ENCODE results near the gene IMPA2.
"Not testable (repeated sequence)": the region's sequence is repeated elsewhere in the genome, so short reads cannot be mapped to it uniquely, and the experiment has no call there.

IMPA2 gene

GRCh38 chr18:12038639-12039539 is 57.6 kb downstream of the IMPA2 start:
- H3K27ac Mint-ChIP-seq: peak overlapping the region; percentile 82
- H3K9me3 Mint-ChIP-seq: no peaks in the 10 kb centered on the region
- peaks cover 17% of the 10 kb centered on the region for H3K27me3 Mint-ChIP-seq
- no peaks in the 10 kb centered on the region for H3K36me3 Mint-ChIP-seq (ENCODE audit: low read depth)
- peaks cover 50% of the 10 kb centered on the region for H3K4me1 Mint-ChIP-seq (ENCODE audit: low read depth)
- intact Hi-C loops (cut with micrococcal nuclease): loop anchor here (1.0 kb wide), 2 partner anchors 102 to 307 kb away; no protein-coding TSS in a partner anchor
- H3K4me3 Mint-ChIP-seq: peak overlapping the region; percentile 85

- intact Hi-C loops (cut with micrococcal nuclease): loop anchor here (1.0 kb wide), 1 partner anchor 307 kb away; no protein-coding TSS in a partner anchor
- H3K9me3 Mint-ChIP-seq; H3K36me3 Mint-ChIP-seq (ENCODE audit: low read depth); H3K27ac Mint-ChIP-seq; H3K4me3 Mint-ChIP-seq: not testable (repeated sequence)
- peaks cover 45% of the 10 kb centered on the region for H3K4me1 Mint-ChIP-seq (ENCODE audit: low read depth)
- H3K27me3 Mint-ChIP-seq: peaks cover 17% of the 10 kb centered on the region
These were observed 58.2 kb downstream of the IMPA2 start for GRCh38 chr18:12039540-12039930.

GRCh38 chr18:12041561-12041960 is 60.3 kb downstream of the IMPA2 start:
- H3K36me3 Mint-ChIP-seq (ENCODE audit: low read depth): no peaks in the 10 kb centered on the region
- H3K27ac Mint-ChIP-seq: peak overlapping the region; percentile 39
- H3K4me1 Mint-ChIP-seq (ENCODE audit: low read depth): peaks cover 43% of the 10 kb centered on the region
- peaks cover 14% of the 10 kb centered on the region for H3K27me3 Mint-ChIP-seq
- H3K4me3 Mint-ChIP-seq: no peak overlapping the region
- no peaks in the 10 kb centered on the region for H3K9me3 Mint-ChIP-seq
- intact Hi-C loops (cut with micrococcal nuclease): no loop called here

DNA sequence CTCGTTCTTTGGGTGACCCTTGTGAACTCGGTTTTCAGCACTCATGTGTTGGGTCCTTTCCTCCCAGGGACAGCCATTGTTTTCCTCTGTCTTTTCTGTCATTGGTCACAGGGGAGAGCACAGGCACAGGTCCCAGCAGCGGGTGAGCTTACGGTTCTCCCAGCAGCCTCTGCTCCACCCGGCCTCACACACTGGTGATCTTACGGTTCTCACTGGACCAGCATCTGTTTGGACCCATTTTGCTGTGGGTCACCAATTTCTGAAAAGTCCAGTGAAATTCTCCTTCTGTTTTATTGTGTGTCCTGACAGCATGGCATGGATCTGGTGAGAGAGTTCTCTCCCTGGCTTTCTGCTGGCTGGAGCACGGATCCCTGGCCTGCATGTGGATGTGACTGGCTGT is 62.5 kb downstream of the IMPA2 start:
- Mint-ChIP-seq H3K4me3 (no peak overlapping the region), H3K9me3 (no peaks in the 10 kb centered on the region), H3K27me3 (peaks cover 2% of the 10 kb centered on the region), H3K36me3 (ENCODE audit: low read depth) (no peaks in the 10 kb centered on the region), H3K4me1 (ENCODE audit: low read depth) (peaks cover 48% of the 10 kb centered on the region), H3K27ac (peak overlapping the region; percentile 1)
- intact Hi-C loops (cut with micrococcal nuclease): no loop called here

DNA sequence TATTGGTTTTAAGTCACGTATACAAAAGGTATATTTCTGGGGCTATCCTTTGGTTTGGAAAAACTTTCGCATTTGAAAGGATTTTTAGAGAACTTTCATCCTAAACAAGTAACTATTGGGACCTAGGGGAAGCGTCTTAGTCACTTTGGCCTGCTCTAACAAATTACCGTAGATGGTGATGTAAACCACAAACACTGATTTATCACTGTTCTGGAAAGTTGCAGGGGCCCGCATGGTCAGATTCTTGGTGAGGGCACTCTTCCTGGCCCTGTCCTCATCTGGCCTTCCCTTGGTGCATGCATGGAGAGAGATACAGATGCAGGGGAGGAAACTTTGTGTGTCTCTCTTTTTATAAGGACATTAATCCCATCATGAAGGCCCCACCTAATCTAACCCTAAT is 63.3 kb downstream of the IMPA2 start:
- Mint-ChIP-seq H3K27me3 (peaks cover 2% of the 10 kb centered on the region), H3K4me1 (ENCODE audit: low read depth) (peaks cover 50% of the 10 kb centered on the region), H3K27ac (peak overlapping the region; percentile 1), H3K9me3 (no peaks in the 10 kb centered on the region), H3K36me3 (ENCODE audit: low read depth) (no peaks in the 10 kb centered on the region), H3K4me3 (no peak overlapping the region)
- intact Hi-C loops (cut with micrococcal nuclease): no loop called here

- Mint-ChIP-seq H3K27me3 (no peaks in the 10 kb centered on the region), H3K9me3 (no peaks in the 10 kb centered on the region), H3K4me3 (no peak overlapping the region), H3K4me1 (ENCODE audit: low read depth) (peaks cover 52% of the 10 kb centered on the region), H3K27ac (peak overlapping the region; percentile 21), H3K36me3 (ENCODE audit: low read depth) (no peaks in the 10 kb centered on the region)
- intact Hi-C loops (cut with micrococcal nuclease): no loop called here
These were observed 64.9 kb downstream of the IMPA2 start for GRCh38 chr18:12046046-12046750.

GRCh38 chr18:12046751-12047335 is 65.5 kb downstream of the IMPA2 start:
- intact Hi-C loops (cut with micrococcal nuclease): no loop called here
- no peaks in the 10 kb centered on the region for H3K9me3 Mint-ChIP-seq
- peak overlapping the region; percentile 92 for H3K27ac Mint-ChIP-seq

GRCh38 chr18:12048010-12048826 is 66.9 kb downstream of the IMPA2 start:
- intact Hi-C loops (cut with micrococcal nuclease): no loop called here
- Mint-ChIP-seq H3K4me3 (no peak overlapping the region), H3K9me3 (no peaks in the 10 kb centered on the region), H3K36me3 (ENCODE audit: low read depth) (no peaks in the 10 kb centered on the region), H3K27ac (peak overlapping the region; percentile 92), H3K27me3 (no peaks in the 10 kb centered on the region), H3K4me1 (ENCODE audit: low read depth) (peaks cover 66% of the 10 kb centered on the region)

More at GRCh38 chr18:12046751-12047335, 65.5 kb downstream of the IMPA2 start:
- no peaks in the 10 kb centered on the region for H3K27me3 Mint-ChIP-seq
- no peak overlapping the region for H3K4me3 Mint-ChIP-seq
- no peaks in the 10 kb centered on the region for H3K36me3 Mint-ChIP-seq (ENCODE audit: low read depth)
- H3K4me1 Mint-ChIP-seq (ENCODE audit: low read depth): peaks cover 52% of the 10 kb centered on the region

GRCh38 chr18:12048827-12049175 is 67.5 kb downstream of the IMPA2 start:
- H3K4me3 Mint-ChIP-seq: no peak overlapping the region
- H3K27me3 Mint-ChIP-seq: no peaks in the 10 kb centered on the region
- peaks cover 71% of the 10 kb centered on the region for H3K4me1 Mint-ChIP-seq (ENCODE audit: low read depth)
- intact Hi-C loops (cut with micrococcal nuclease): no loop called here
- no peaks in the 10 kb centered on the region for H3K36me3 Mint-ChIP-seq (ENCODE audit: low read depth)
- peak overlapping the region; percentile 92 for H3K27ac Mint-ChIP-seq
- H3K9me3 Mint-ChIP-seq: no peaks in the 10 kb centered on the region

DNA sequence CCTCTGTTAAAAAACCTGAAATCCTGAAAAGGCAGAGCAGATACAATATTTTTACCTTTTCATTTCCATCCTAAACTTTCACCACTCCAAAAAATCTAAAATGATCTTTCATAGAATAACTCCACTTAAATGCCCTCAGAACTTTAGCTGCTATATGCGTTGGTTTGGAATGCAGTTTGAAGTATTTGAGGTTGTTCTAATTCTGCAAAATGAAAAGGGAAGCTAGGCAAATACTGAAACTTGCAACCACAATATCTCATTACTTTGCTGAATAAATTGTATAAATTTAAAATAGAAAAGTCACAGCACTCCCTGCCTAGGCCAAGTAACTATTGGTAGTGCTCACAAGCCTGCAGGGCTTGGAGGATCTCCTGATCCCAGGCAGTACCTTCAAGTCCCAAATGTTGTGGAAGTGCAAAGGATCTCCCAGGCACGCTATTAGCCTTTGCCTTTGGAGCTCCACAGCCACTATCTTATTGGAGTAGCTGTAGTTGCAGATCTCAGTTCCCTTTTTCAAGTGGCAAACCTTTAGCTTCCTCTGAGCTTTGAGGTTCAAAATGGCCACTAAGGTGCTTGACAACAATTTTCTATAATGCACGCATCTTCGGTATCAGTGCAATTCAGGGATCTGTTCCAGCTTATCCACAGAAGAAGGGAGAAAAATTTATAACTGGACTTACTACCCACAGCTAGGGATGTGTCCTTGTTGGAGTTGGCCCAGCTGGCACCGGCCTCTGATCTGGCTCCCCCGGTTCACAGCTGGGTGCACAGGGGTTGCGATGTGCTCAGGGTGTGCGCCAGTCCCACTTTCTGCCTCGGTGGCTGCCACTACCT is 68.9 kb downstream of the IMPA2 start:
- Mint-ChIP-seq H3K36me3 (ENCODE audit: low read depth) (no peaks in the 10 kb centered on the region), H3K27ac (peak overlapping the region; percentile 92), H3K9me3 (no peaks in the 10 kb centered on the region), H3K27me3 (no peaks in the 10 kb centered on the region), H3K4me3 (peak overlapping the region; percentile 41), H3K4me1 (ENCODE audit: low read depth) (peaks cover 79% of the 10 kb centered on the region)
- intact Hi-C loops (cut with micrococcal nuclease): no loop called here

DNA sequence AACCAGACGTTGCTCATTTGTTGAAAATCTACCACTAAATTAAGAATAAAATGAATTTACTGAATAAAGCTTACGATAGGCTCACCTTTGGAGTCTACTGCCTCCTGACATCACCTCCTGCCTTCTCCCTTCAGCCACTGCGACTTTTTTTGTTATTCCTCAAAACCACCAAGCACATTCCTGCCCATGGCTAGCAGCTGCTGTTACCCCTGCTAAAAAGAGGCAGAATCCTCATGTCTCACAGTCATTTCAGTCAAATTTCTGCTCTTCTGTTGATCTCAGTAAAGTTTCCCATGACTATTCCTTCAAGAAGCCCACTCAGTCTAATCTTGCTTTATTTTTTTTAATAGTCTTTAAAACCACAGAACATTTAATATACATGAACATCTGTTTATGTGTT is 71.6 kb downstream of the IMPA2 start:
- Mint-ChIP-seq H3K4me1 (ENCODE audit: low read depth) (peaks cover 83% of the 10 kb centered on the region), H3K4me3 (no peak overlapping the region), H3K27ac (peak overlapping the region; percentile 92), H3K36me3 (ENCODE audit: low read depth) (no peaks in the 10 kb centered on the region), H3K27me3 (no peaks in the 10 kb centered on the region), H3K9me3 (no peaks in the 10 kb centered on the region)
- intact Hi-C loops (cut with micrococcal nuclease): no loop called here

DNA sequence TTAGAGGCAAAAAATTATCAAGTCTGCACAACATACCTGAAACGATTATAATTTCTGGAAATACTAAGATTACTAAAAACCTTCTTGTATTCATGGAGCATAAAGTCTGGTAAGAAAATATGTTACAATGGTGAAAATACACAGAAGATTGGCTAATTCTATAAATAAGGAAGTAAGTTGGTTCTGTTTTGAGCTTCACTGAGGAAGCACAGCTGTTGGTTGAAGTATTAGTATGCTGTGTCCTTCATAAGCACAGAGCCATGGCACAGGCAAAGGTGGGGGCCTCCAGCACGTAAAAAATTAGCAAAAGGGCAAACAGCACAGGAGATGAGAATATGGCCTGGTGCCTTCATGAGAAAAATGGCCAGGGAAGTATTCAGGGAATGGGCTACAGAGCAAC is 72.0 kb downstream of the IMPA2 start:
- Mint-ChIP-seq H3K4me1 (ENCODE audit: low read depth) (peaks cover 79% of the 10 kb centered on the region), H3K27me3 (no peaks in the 10 kb centered on the region), H3K9me3 (no peaks in the 10 kb centered on the region), H3K27ac (peak overlapping the region; percentile 92), H3K4me3 (no peak overlapping the region), H3K36me3 (ENCODE audit: low read depth) (no peaks in the 10 kb centered on the region)
- intact Hi-C loops (cut with micrococcal nuclease): no loop called here
